Measurements from ENCODE around the gene DNAH1.

Gene DNAH1

GRCh38 chr3:52406791-52407510 lies 90.8 kb downstream of the DNAH1 start:
- TF ChIP-seq CTCF (IDR thresholded peaks at IDR 0.05; ENCODE audit: low read length) (no peak), EZH2phosphoT487 (IDR thresholded peaks at IDR 0.05; ENCODE audit: low read length) (no peak), EZH2 (optimal IDR thresholded peaks at IDR 0.05; ENCODE audit: low read depth, low read length) (no peak)
- Histone ChIP-seq H3K36me3 (replicated peaks; ENCODE audit: insufficient read depth, low read length) (no peaks in the 10 kb centered on the region; the same call in 1 of the 2 replicates), H3K27ac (ENCODE audit: low read length) (no peak overlapping the region), H3F3A (ENCODE audit: insufficient read depth, low read length) (peaks cover 11% of the 10 kb centered on the region), H2AFZ (ENCODE audit: low read length) (no peak overlapping the region), H3K4me3 (ENCODE audit: low read length) (no peak overlapping the region), H4K20me1 (ENCODE audit: insufficient read depth, low read length) (no peaks in the 10 kb centered on the region), H3K4me1 (ENCODE audit: low read length) (peaks cover 12% of the 10 kb centered on the region; the same call in 1 of the 2 replicates), H3K9ac (ENCODE audit: low read length) (no peak overlapping the region), H3K27me3 (replicated peaks; ENCODE audit: insufficient read depth, low read length) (no peaks in the 10 kb centered on the region), H3K9me2 (replicated peaks; ENCODE audit: insufficient read depth, low read length) (no peaks in the 10 kb centered on the region), H3K4me2 (ENCODE audit: low read depth, low read length) (no peak overlapping the region), H3K79me2 (ENCODE audit: low read length) (peaks cover 47% of the 10 kb centered on the region), H3K9me3 (replicated peaks; ENCODE audit: insufficient read depth, low read length) (no peaks in the 10 kb centered on the region)
- DNase-seq = no peak

DNA sequence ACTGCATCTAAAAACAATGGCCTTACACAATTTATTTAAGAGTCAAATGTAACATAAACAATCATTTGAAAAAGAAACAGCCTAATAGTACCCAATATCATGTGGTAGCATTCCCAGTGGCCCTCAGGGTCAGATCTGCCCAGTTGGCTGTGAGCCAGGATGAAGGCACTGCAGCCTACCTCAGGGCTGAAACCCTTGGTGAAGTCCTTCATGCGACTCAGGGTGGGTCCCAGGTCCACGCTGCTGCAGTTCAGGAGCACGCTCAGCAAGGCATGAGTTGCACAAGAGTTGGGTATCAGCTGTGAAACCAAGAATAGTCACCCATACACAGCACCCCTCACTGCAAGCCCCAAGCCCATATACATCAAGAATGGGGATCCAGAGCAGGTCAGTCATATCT lies 91.7 kb downstream of the DNAH1 start:
- Histone ChIP-seq H3K4me2 (ENCODE audit: low read depth, low read length) (no peak overlapping the region), H3K27ac (ENCODE audit: low read length) (no peak overlapping the region), H4K20me1 (ENCODE audit: insufficient read depth, low read length) (no peaks in the 10 kb centered on the region), H3K27me3 (replicated peaks; ENCODE audit: insufficient read depth, low read length) (no peaks in the 10 kb centered on the region), H3F3A (ENCODE audit: insufficient read depth, low read length) (peaks cover 11% of the 10 kb centered on the region), H3K4me3 (ENCODE audit: low read length) (no peak overlapping the region), H3K9me2 (replicated peaks; ENCODE audit: insufficient read depth, low read length) (no peaks in the 10 kb centered on the region), H3K79me2 (ENCODE audit: low read length) (peaks cover 50% of the 10 kb centered on the region), H3K9me3 (replicated peaks; ENCODE audit: insufficient read depth, low read length) (no peaks in the 10 kb centered on the region), H3K9ac (ENCODE audit: low read length) (no peak overlapping the region), H2AFZ (ENCODE audit: low read length) (no peak overlapping the region), H3K36me3 (replicated peaks; ENCODE audit: insufficient read depth, low read length) (no peaks in the 10 kb centered on the region; the same call in 1 of the 2 replicates), H3K4me1 (ENCODE audit: low read length) (peaks cover 16% of the 10 kb centered on the region; the same call in 1 of the 2 replicates)
- TF ChIP-seq CTCF (IDR thresholded peaks at IDR 0.05; ENCODE audit: low read length) (no peak), EZH2 (optimal IDR thresholded peaks at IDR 0.05; ENCODE audit: low read depth, low read length) (no peak), EZH2phosphoT487 (IDR thresholded peaks at IDR 0.05; ENCODE audit: low read length) (no peak)
- no peak for DNase-seq

GRCh38 chr3:52408466-52408865 lies 92.3 kb downstream of the DNAH1 start:
- no peak overlapping the region; the same call in 1 of the 2 replicates for H3K9ac ChIP-seq (ENCODE audit: low read length)
- H3K27ac ChIP-seq (ENCODE audit: low read length) = no peak overlapping the region
- DNase-seq = no peak
- peaks cover 50% of the 10 kb centered on the region for H3K79me2 ChIP-seq (ENCODE audit: low read length)
- H3F3A ChIP-seq (ENCODE audit: insufficient read depth, low read length) = peaks cover 11% of the 10 kb centered on the region
- no peaks in the 10 kb centered on the region; the same call in 1 of the 2 replicates for H3K36me3 ChIP-seq (replicated peaks; ENCODE audit: insufficient read depth, low read length)
- no peaks in the 10 kb centered on the region for H3K27me3 ChIP-seq (replicated peaks; ENCODE audit: insufficient read depth, low read length)
- no peak overlapping the region for H3K4me3 ChIP-seq (ENCODE audit: low read length)
- no peak overlapping the region for H2AFZ ChIP-seq (ENCODE audit: low read length)
- H3K4me2 ChIP-seq (ENCODE audit: low read depth, low read length) = peak overlapping the region; percentile 84; the same call in 1 of the 2 replicates
- no peaks in the 10 kb centered on the region for H4K20me1 ChIP-seq (ENCODE audit: insufficient read depth, low read length)
- H3K4me1 ChIP-seq (ENCODE audit: low read length) = peaks cover 16% of the 10 kb centered on the region; the same call in 1 of the 2 replicates
- no peaks in the 10 kb centered on the region for H3K9me3 ChIP-seq (replicated peaks; ENCODE audit: insufficient read depth, low read length)
- no peaks in the 10 kb centered on the region for H3K9me2 ChIP-seq (replicated peaks; ENCODE audit: insufficient read depth, low read length)
- TF ChIP-seq CTCF (IDR thresholded peaks at IDR 0.05; ENCODE audit: low read length) (no peak), EZH2phosphoT487 (IDR thresholded peaks at IDR 0.05; ENCODE audit: low read length) (no peak), EZH2 (optimal IDR thresholded peaks at IDR 0.05; ENCODE audit: low read depth, low read length) (no peak)
